GM12891 (cell line): ENCODE results near the gene SPO11.

ENCODE experiments used
- DNase-seq: peaks from one replicate; pipeline ENCODE4 v3.0.0; 2011; ENCODE audit warnings: low spot score; ENCODE audit not compliant: insufficient read length
- FAIRE-seq: peaks from 2 replicates; lab custom pipeline; 2011; peaks lifted over from hg19 to GRCh38; lab: Jason Lieb, UNC
- PAX5 ChIP-seq: IDR thresholded peaks from 2 replicates; pipeline ENCODE4 v1.6.1; 2011; ENCODE audit warnings: low read length, moderate library complexity, mild to moderate bottlenecking; ENCODE audit not compliant: insufficient read depth, severe bottlenecking
- POLR2A ChIP-seq: IDR thresholded peaks from 2 replicates; pipeline ENCODE4 v1.6.1; 2011; ENCODE audit warnings: low read depth, low read length, control low read depth
- POLR2AphosphoS5 ChIP-seq: IDR thresholded peaks from 2 replicates; pipeline ENCODE4 v1.6.1; 2011; ENCODE audit warnings: low read depth, low read length, control low read depth
- POU2F2 ChIP-seq: IDR thresholded peaks from 2 replicates; pipeline ENCODE4 v1.6.1; 2011; ENCODE audit warnings: low read depth, mild to moderate bottlenecking, control low read depth, low read length, moderate library complexity
- SPI1 ChIP-seq: IDR thresholded peaks from 2 replicates; pipeline ENCODE4 v1.6.1; 2011; ENCODE audit warnings: low read depth, low read length, control low read depth
- TAF1 ChIP-seq: IDR thresholded peaks from 2 replicates; pipeline ENCODE4 v1.6.1; 2011; ENCODE audit warnings: low read depth, low read length, control low read depth

The SPO11 gene

GRCh38 chr20:57309544-57310115 is 20.0 kb upstream of the SPO11 start:
- FAIRE-seq (no peak), DNase-seq (no peak)
- TF ChIP-seq POLR2AphosphoS5 (no peak), SPI1 (no peak), TAF1 (no peak), POLR2A (no peak), PAX5 (no peak), POU2F2 (no peak)

GRCh38 chr20:57310821-57311514 is 18.6 kb upstream of the SPO11 start:
- TF ChIP-seq SPI1 (no peak), POU2F2 (no peak), POLR2A (no peak), POLR2AphosphoS5 (no peak), TAF1 (no peak), PAX5 (no peak)
- FAIRE-seq (no peak), DNase-seq (no peak)

DNA sequence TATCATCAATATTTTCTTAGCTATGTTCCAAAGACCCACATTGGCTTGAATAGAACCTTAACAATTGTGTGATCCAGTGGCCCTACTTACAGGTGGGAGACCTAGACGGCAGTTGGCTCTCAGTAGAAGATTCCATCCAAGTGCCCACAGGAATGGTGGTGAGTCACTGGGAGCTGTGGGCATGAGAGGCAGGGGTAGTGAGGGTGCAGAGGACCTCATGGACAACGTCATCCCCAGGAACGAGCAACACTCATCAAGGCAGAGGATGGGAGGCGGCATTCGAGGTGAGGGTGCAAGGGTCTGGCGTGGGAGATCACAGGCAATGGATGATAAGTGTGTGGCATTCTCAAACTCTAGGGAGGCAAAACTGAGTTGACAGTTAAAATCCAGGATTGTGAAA is 17.5 kb upstream of the SPO11 start:
- no peak for FAIRE-seq
- TF ChIP-seq SPI1 = no peak
- no peak for TF ChIP-seq TAF1
- no peak for TF ChIP-seq PAX5
- TF ChIP-seq POLR2A = no peak
- no peak for TF ChIP-seq POU2F2
- no peak for TF ChIP-seq POLR2AphosphoS5
- no peak for DNase-seq

DNA sequence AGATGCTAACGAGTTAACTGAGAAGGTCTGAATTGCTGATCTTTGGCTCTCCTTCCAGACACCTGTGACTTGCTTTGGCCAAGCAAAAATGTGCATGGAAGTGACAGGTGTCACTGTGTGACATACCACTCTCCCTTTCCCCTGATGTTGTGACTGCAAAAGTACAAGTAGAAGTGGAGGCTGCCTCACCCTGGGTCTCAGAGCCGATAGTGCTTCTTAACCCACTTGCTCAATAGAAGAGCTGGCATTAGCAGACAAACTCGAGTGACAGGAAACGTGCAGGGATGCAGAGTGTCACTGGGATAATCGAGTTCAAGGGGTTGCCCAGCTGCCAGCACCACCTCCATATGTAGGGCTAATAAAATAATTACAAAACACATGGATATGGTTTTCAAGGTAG is 16.4 kb upstream of the SPO11 start:
- no peak for DNase-seq

GRCh38 chr20:57313951-57314350 is 15.7 kb upstream of the SPO11 start:
- DNase-seq (no peak), FAIRE-seq (no peak)
- TF ChIP-seq POU2F2 (no peak), TAF1 (no peak), SPI1 (no peak), POLR2AphosphoS5 (no peak), POLR2A (no peak), PAX5 (no peak)

More for the DNA sequence above, 16.4 kb upstream of the SPO11 start:
- TF ChIP-seq SPI1 (no peak), POU2F2 (no peak), POLR2AphosphoS5 (no peak), POLR2A (no peak), TAF1 (no peak), PAX5 (no peak)
- no peak for FAIRE-seq

DNA sequence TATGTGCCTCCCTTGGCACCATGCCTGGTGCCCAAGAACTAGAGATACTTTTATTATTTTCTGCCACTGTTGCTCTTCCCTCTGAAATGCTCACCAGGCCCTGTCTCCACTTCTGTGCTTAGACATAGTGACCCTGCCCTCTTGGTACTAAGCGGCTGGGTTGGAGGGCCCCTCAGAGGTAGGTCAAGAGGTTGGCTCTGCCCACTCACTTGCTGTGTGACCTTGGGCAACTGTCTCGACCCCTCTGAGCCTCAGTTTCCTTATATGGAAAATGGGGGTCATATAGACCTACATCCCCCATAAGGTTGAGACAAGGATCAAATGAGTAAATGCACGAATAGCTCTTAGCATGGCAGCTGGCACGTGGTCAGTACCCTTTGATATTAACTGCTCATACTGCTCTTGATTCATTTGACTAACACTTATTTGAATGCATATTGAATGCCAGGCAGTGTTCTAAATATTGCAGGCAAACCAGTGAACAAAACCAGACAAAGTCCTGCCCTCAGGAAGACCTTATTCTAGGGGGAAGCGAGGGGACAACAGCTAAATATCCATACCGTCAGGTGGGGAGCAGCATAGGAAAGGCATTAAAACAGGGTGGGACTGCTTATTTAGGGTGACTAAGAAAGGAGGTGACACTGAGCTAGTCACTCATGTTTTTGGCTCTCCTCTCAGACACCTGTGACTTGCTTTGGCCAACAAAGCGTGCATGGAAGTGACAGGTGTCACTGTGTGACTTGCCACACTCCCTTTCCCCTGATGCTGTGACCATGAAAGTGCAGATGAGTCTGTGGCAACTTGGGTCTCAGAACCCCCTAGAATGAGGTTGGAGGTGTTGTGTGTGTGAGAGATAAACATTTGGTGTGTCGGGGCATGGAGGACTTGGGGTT is 14.3 kb upstream of the SPO11 start:
- TF ChIP-seq SPI1 = no peak
- TF ChIP-seq POU2F2 = no peak
- TF ChIP-seq PAX5 = no peak
- TF ChIP-seq POLR2A = no peak
- TF ChIP-seq TAF1 = no peak
- no peak for TF ChIP-seq POLR2AphosphoS5
- FAIRE-seq = no peak
- DNase-seq = no peak

DNA sequence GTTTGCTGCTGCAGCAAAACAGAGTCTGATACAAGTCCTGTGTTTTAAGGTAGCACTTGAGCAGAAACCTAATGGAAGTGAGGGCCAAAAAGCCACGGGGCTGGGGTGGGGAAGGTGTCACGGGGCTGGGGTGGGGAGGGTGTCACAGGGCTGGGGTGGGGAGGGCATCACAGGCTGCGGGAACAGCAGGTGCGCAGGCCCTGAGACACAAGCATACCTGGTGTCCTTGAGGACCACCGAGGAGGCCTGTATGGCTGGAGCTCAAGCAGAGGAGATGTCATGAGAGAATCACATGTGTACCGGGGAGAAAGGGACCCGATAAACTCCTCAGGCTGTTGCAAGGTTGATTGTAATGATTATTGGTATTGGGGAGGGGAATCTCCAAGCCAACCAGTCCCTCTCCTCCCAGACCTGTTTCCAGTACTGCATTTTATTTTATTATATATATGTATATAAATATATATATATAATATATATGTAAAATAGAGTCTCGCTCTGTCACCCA is 13.6 kb upstream of the SPO11 start:
- FAIRE-seq (no peak), DNase-seq (no peak)
- TF ChIP-seq POU2F2 (no peak), TAF1 (no peak), POLR2A (no peak)

DNA sequence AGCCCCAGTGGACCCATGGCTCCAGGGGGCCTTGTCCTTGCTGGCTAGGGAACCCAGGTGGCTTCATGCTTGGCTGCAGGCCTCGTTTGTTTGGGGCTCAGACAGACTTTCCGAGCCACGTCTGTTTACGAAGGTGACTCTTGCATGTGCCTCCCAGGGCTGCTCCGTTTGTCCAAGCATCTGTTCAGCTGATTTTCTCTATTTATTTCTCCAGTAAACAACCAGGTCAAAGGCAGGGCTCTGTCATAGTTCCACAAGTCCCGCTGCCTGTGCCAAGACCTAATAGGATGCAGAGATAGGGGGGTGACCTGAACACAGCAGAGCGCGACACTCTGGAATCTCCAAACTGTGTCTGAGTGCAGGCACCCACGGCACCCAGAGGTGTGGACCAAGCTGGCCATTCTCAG is 12.8 kb upstream of the SPO11 start:
- FAIRE-seq = no peak
- TF ChIP-seq POLR2A = no peak
- TF ChIP-seq POU2F2 = no peak
- no peak for TF ChIP-seq TAF1
- no peak for TF ChIP-seq SPI1
- no peak for TF ChIP-seq PAX5
- TF ChIP-seq POLR2AphosphoS5 = no peak
- no peak for DNase-seq

DNA sequence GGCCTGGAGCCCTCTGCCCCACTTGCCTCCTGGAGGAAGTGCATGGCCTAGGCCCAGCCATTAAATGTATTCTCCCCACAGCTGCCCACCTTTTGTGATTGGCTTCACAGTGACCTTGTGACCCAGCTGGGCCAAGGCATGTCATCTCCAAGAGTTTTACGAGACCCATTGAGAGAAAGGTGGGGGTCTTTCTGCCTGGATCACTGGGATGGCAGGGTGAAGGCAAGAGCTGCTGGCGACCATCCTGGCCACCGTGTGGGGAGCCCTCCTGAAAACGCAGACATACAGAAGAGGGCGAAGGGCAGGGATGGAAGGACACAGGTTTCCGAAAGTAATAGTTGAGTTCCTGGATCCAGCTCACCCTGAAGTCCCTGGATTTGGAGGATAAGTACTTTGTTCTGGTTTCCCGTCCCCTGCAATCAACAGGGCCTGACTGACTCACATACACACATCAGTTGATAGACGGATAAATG is 12.3 kb upstream of the SPO11 start:
- no peak for FAIRE-seq
- TF ChIP-seq SPI1 (no peak), POLR2A (no peak), POLR2AphosphoS5 (no peak)
- no peak for DNase-seq
